ENCODE data around the gene CCND1. TPM values are rescaled to one million over a fixed set of nuclear protein-coding genes. Genes with fewer than 3 reads are reported as not detected.
"Not testable (repeated sequence)": the region's sequence is repeated elsewhere in the genome, so short reads cannot be mapped to it uniquely, and the experiment has no call there.

The CCND1 gene
- total RNA-seq, 1 donor from 2014 or later = 112 TPM

DNA sequence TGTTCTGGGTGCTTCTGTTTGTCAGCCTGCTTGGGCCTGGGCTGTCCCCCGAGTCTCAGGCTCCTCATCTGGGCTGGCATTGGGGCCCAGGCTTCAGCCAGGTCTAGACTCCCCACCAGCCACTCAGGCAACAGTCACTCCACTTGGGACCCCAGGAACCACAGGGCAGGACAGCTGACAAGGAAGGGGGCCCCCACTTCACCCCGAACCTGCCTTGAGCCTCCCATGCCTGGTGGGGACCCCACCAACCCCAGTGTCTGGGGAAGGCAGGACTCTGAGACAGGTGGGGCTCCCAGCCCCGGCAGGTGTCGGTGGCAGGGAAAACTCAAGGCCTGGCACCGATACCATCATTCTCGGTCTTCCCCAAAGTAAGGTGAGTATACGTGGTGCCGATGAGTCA is 45.9 kb downstream of the CCND1 start:
- Histone ChIP-seq H3K27ac (no peak overlapping the region), H3K4me1 (peaks cover 7% of the 10 kb centered on the region), H3K27me3 (no peaks in the 10 kb centered on the region), H3K4me3 (no peak overlapping the region), H3K9me3 (no peaks in the 10 kb centered on the region), H3K36me3 (no peaks in the 10 kb centered on the region)
- intact Hi-C loops (cut with DNase I) = loop anchor here (5.0 kb wide), 1 partner anchor 505 kb away; no protein-coding TSS in a partner anchor
- no peak for DNase-seq (ENCODE audit: extremely low spot score in 2 of 2)
- no peak for TF ChIP-seq POLR2AphosphoS5 (IDR thresholded peaks at IDR 0.05; ENCODE audit: insufficient read depth in 1 of 2, low read depth in 1 of 2)
- TF ChIP-seq, protein P1, sequence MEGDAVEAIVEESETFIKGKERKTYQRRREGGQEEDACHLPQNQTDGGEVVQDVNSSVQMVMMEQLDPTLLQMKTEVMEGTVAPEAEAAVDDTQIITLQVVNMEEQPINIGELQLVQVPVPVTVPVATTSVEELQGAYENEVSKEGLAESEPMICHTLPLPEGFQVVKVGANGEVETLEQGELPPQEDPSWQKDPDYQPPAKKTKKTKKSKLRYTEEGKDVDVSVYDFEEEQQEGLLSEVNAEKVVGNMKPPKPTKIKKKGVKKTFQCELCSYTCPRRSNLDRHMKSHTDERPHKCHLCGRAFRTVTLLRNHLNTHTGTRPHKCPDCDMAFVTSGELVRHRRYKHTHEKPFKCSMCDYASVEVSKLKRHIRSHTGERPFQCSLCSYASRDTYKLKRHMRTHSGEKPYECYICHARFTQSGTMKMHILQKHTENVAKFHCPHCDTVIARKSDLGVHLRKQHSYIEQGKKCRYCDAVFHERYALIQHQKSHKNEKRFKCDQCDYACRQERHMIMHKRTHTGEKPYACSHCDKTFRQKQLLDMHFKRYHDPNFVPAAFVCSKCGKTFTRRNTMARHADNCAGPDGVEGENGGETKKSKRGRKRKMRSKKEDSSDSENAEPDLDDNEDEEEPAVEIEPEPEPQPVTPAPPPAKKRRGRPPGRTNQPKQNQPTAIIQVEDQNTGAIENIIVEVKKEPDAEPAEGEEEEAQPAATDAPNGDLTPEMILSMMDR (IDR thresholded peaks at IDR 0.05) = no peak
- TF ChIP-seq POLR2A (IDR thresholded peaks at IDR 0.05) = no peak

DNA sequence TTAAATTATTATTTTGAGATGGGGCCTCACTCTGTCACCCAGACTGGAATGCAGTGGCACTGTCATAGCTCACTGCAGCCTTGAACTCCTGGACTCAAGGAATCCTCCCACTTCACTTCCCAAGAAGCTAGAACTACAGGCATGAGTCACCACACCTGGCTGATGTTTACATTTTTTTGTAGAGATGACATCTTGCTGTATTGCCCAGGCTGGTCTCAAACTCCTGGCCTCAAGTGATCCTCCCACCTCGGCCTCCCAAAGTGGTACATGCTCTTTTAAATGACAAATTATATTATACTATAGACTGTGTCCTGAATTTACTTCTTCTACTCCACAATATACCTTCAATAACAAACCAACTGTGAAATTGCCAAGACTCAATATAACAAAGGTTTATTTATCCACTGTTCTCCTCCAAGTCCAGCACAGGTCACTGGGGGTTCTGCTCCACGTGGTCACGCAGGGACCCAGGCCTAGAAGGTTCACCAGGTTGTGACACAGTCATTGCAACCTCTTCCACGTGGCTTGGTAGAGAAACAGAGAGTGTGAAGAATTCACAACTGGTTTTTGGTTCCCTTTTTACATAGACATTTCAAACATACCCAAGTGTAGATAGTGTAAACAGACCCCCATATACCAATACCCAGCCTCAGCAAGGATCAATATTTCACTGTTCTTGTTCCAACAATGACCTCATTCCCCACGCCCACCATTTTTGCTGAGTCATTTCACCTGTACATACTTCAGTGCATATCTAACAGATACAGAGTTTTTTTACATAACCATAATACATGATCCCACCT is 47.2 kb downstream of the CCND1 start:
- H3K27ac ChIP-seq; DNase-seq (ENCODE audit: extremely low spot score in 2 of 2): not testable (repeated sequence)
- intact Hi-C loops (cut with DNase I) = loop anchor here (5.0 kb wide), 1 partner anchor 504 kb away; no protein-coding TSS in a partner anchor

DNA sequence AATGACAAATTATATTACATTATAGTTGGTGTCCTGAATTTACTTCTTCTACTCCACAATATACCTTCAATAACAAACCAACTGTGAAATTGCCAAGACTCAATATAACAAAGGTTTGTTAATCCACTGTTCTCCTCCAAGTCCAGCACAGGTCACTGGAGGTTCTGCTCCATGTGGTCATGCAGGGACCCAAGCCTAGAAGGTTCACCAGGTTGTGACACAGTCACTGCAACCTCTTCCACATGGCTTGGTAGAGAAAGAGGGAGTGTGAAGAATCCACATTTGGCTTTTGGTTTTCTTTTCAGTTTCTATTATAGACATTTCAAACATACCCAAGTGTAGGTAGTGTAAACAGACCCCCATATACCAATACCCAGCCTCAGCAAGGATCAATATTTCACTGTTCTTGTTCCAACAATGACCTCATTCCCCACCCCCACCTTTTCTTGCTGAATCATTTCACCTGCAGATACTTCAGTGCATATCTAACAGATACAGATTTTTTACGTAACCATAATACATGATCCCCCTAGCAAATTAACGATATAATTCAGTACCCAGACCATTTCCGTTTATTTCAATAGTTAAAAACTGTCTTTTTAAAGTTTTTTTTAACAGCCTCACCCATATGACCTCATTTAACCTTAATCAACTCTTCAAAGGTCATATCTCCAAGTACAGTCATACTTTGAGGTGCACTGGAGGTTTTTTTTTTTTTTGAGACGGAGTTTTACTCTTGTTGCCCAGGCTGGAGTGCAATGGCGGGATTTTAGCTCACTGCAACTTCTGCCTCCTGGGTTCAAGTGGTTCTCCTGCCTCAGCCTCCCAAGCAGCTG is 48.7 kb downstream of the CCND1 start:
- intact Hi-C loops (cut with DNase I) = loop anchor here (5.0 kb wide), 2 partner anchors 213 to 503 kb away; no protein-coding TSS in a partner anchor
- H3K27me3 ChIP-seq = no peaks in the 10 kb centered on the region
- H3K27ac ChIP-seq = no peak overlapping the region
- TF ChIP-seq POLR2AphosphoS5 (IDR thresholded peaks at IDR 0.05; ENCODE audit: insufficient read depth in 1 of 2, low read depth in 1 of 2) (no peak), POLR2A (IDR thresholded peaks at IDR 0.05) (no peak)
- TF ChIP-seq, protein P1 (IDR thresholded peaks at IDR 0.05) = no peak
- peaks cover 7% of the 10 kb centered on the region for H3K4me1 ChIP-seq
- H3K4me3 ChIP-seq = no peak overlapping the region
- no peak for DNase-seq (ENCODE audit: extremely low spot score in 2 of 2)
- H3K36me3 ChIP-seq = no peaks in the 10 kb centered on the region
- H3K9me3 ChIP-seq = no peaks in the 10 kb centered on the region

More for the DNA sequence above, 47.2 kb downstream of the CCND1 start:
- H3K9me3 ChIP-seq, H3K4me1 ChIP-seq, H3K4me3 ChIP-seq, H3K36me3 ChIP-seq, H3K27me3 ChIP-seq: not testable (repeated sequence)

DNA sequence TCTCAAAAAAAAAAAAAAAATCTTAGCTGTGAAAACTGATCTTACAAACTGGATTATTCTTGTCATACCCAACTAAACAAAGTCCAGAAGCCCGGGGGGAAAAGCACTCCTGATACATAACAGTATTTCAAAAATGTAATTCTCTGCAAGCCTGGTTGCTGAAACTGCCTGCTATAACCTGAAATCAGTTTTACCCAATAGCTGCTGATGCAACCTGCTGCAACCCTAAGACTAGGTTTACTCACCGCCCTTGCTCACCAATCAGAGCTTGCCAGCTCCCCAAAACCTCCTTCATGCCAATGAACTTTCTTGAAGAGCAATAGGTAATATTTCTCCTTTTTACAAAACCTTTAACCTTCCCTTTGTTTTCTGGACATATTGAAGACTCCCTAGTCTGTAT is 50.5 kb downstream of the CCND1 start:
- TF ChIP-seq POLR2AphosphoS5 (IDR thresholded peaks at IDR 0.05; ENCODE audit: insufficient read depth in 1 of 2, low read depth in 1 of 2) (no peak), POLR2A (IDR thresholded peaks at IDR 0.05) (no peak)
- TF ChIP-seq, protein P1 (IDR thresholded peaks at IDR 0.05) = no peak
- intact Hi-C loops (cut with DNase I) = loop anchor here (5.0 kb wide), 1 partner anchor 211 kb away; no protein-coding TSS in a partner anchor
- no peak for DNase-seq (ENCODE audit: extremely low spot score in 2 of 2)
- no peaks in the 10 kb centered on the region for H3K9me3 ChIP-seq
- H3K4me3 ChIP-seq = no peak overlapping the region
- no peaks in the 10 kb centered on the region for H3K27me3 ChIP-seq
- H3K36me3 ChIP-seq = no peaks in the 10 kb centered on the region
- H3K27ac ChIP-seq = no peak overlapping the region
- no peaks in the 10 kb centered on the region for H3K4me1 ChIP-seq

DNA sequence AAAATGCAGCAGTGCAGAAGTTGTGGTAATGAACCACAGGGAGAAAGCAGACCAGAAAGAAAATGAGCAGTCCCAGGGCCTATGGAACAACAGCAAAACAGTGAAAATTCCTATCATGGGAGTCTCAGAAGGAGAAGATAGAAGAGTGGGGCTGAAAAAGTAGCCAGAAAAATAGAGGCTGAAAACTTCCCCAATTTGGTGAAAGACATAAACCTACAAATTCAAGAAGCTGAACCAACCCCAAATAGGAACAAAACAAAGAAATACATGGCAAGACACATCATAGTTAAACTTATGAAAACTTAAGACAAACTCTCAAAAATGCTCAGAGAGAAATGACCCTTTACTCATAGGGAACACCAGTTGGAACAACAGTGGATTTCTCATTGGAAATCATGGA is 51.5 kb downstream of the CCND1 start:
- H3K4me3 ChIP-seq = no peak overlapping the region
- intact Hi-C loops (cut with DNase I) = loop anchor here (5.0 kb wide), 1 partner anchor 210 kb away; no protein-coding TSS in a partner anchor
- no peak overlapping the region for H3K27ac ChIP-seq
- no peaks in the 10 kb centered on the region for H3K9me3 ChIP-seq
- H3K4me1 ChIP-seq = no peaks in the 10 kb centered on the region
- H3K36me3 ChIP-seq = no peaks in the 10 kb centered on the region
- TF ChIP-seq, protein P1 (IDR thresholded peaks at IDR 0.05) = no peak
- TF ChIP-seq POLR2A (IDR thresholded peaks at IDR 0.05) (no peak), POLR2AphosphoS5 (IDR thresholded peaks at IDR 0.05; ENCODE audit: insufficient read depth in 1 of 2, low read depth in 1 of 2) (no peak)
- no peaks in the 10 kb centered on the region for H3K27me3 ChIP-seq
- no peak for DNase-seq (ENCODE audit: extremely low spot score in 2 of 2)

Data from vagina (tissue), 2 donors.